ENCODE data around the gene TGFB3. TPM values are rescaled to one million over a fixed set of nuclear protein-coding genes. Genes with fewer than 3 reads are reported as not detected.

Gene TGFB3
- total and polyA plus RNA-seq, 9 of the 15 experiments (the other 6 are each of a cell fraction or from before 2014, with no cell fraction given) = 0.39 to 2.0 (median 1.0) TPM

DNA sequence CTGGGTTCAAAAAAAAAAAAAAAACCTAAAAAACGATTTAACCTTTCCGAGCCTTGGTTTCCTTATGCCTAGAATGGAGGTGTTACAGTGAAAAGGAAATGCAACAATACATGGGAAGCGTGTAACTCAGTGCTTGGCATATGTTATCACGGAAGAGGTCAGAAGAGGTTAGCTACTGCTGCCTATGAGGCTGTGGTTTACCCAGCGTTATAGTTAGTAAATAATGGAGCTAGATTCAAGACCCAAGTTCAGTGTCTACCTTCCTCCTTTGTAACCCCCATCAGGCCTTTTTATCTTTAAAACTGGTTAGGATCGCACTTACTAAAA is 4.6 kb upstream of the TGFB3 start:
- ATAC-seq (no peak), DNase-seq (ENCODE audit: extremely low read depth in 1 of 4, low spot score in 3 of 4) (no peak), FAIRE-seq (no peak)
- POLR2A ChIA-PET = interaction anchor here (0.9 kb wide), 1 partner anchor 238 kb away, joined by 3 read pairs; no protein-coding TSS in a partner anchor
- no peaks in the 10 kb centered on the region for H3K36me3 ChIP-seq (ENCODE audit: control insufficient read depth, insufficient read depth, low read length)
- H3K27me3 ChIP-seq (ENCODE audit: control insufficient read depth in 2 of 2, insufficient read depth in 2 of 2, low read length in 2 of 2) = no peaks in the 10 kb centered on the region
- intact Hi-C loops (cut with micrococcal nuclease) = no loop called here
- CTCF ChIA-PET (ENCODE audit: low intra/inter-chr PET ratio) = no interaction called here
- H3K9me1 ChIP-seq (ENCODE audit: control insufficient read depth, insufficient read depth, low read length) = no peaks in the 10 kb centered on the region
- WGBS (ENCODE audit: insufficient coverage, low coverage, missing lambda C conversion rate) = 21% methylated on average over 6 of the region's 6 CpGs
- BruUV-seq (replicated peaks) = no TSS peak
- H3K9ac ChIP-seq (ENCODE audit: insufficient read depth in 1 of 2, low read depth in 2 of 2, low read length in 2 of 2) = 0 out of 4 replicates have a peak overlapping the region, but pooled peaks of 1 of the 2 experiments have one; percentile 87
- no peaks in the 10 kb centered on the region for H3K9me3 ChIP-seq (replicated peaks; ENCODE audit: control insufficient read depth, insufficient read depth, low read depth, low read length)
- in situ Hi-C loops (cut with MboI) = loop anchor here (10.0 kb wide), 1 partner anchor 412 kb away; the partner anchor contains the start of gene FLVCR2
- peak overlapping the region; percentile 88 for H3K4me3 ChIP-seq
- H3K79me2 ChIP-seq (ENCODE audit: control insufficient read depth, insufficient read depth, low read length) = no peaks in the 10 kb centered on the region
- H3K27ac ChIP-seq (ENCODE audit: extremely low read depth, low read depth, low read length) = no peak overlapping the region
- peak overlapping the region; percentile 83 for H3K4me2 ChIP-seq (ENCODE audit: insufficient read depth, low read length)
- no peaks in the 10 kb centered on the region for H4K20me1 ChIP-seq (replicated peaks; ENCODE audit: control insufficient read depth, insufficient read depth, low read length)
- peak overlapping the region; percentile 88 for H2AFZ ChIP-seq (ENCODE audit: low read depth, low read length)
- H3K4me1 ChIP-seq (replicated peaks in 1 of 2; ENCODE audit: control insufficient read depth in 2 of 2, insufficient read depth in 2 of 2, low read length in 2 of 2) = peaks cover 4 to 13% of the 10 kb centered on the region in 2 experiments; a peak in 4 of 5 replicates
- no peak for TF ChIP-seq TBL1XR1 (IDR thresholded peaks at IDR 0.05; ENCODE audit: low read length in 2 of 2)
- TF ChIP-seq L3MBTL2 (IDR thresholded peaks at IDR 0.05) = no peak
- no peak for TF ChIP-seq ILK (tag; IDR thresholded peaks at IDR 0.05; ENCODE audit: borderline replicate concordance, low read depth)
- TF ChIP-seq, protein P1, sequence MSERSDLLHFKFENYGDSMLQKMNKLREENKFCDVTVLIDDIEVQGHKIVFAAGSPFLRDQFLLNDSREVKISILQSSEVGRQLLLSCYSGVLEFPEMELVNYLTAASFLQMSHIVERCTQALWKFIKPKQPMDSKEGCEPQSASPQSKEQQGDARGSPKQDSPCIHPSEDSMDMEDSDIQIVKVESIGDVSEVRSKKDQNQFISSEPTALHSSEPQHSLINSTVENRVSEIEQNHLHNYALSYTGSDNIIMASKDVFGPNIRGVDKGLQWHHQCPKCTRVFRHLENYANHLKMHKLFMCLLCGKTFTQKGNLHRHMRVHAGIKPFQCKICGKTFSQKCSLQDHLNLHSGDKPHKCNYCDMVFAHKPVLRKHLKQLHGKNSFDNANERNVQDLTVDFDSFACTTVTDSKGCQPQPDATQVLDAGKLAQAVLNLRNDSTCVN (CRISPR knock-in tag; IDR thresholded peaks at IDR 0.05) = no peak
- TF ChIP-seq, protein P2, sequence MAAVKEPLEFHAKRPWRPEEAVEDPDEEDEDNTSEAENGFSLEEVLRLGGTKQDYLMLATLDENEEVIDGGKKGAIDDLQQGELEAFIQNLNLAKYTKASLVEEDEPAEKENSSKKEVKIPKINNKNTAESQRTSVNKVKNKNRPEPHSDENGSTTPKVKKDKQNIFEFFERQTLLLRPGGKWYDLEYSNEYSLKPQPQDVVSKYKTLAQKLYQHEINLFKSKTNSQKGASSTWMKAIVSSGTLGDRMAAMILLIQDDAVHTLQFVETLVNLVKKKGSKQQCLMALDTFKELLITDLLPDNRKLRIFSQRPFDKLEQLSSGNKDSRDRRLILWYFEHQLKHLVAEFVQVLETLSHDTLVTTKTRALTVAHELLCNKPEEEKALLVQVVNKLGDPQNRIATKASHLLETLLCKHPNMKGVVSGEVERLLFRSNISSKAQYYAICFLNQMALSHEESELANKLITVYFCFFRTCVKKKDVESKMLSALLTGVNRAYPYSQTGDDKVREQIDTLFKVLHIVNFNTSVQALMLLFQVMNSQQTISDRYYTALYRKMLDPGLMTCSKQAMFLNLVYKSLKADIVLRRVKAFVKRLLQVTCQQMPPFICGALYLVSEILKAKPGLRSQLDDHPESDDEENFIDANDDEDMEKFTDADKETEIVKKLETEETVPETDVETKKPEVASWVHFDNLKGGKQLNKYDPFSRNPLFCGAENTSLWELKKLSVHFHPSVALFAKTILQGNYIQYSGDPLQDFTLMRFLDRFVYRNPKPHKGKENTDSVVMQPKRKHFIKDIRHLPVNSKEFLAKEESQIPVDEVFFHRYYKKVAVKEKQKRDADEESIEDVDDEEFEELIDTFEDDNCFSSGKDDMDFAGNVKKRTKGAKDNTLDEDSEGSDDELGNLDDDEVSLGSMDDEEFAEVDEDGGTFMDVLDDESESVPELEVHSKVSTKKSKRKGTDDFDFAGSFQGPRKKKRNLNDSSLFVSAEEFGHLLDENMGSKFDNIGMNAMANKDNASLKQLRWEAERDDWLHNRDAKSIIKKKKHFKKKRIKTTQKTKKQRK (IDR thresholded peaks at IDR 0.05; ENCODE audit: borderline replicate concordance, low read depth, low read length) = no peak
- no peak for TF ChIP-seq BCL6 (CRISPR knock-in tag; IDR thresholded peaks at IDR 0.05)
- no peak for TF ChIP-seq ELF1 (tag; IDR thresholded peaks at IDR 0.05)
- no peak for TF ChIP-seq HOXB6 (CRISPR knock-in tag; IDR thresholded peaks at IDR 0.05; ENCODE audit: borderline replicate concordance)
- no peak for TF ChIP-seq HNRNPK (IDR thresholded peaks at IDR 0.05; ENCODE audit: low read depth, low read length, poor library complexity, severe bottlenecking)
- no peak for TF ChIP-seq ZNF589 (CRISPR knock-in tag; IDR thresholded peaks at IDR 0.05; ENCODE audit: low read depth)
- TF ChIP-seq SMAD1 (IDR thresholded peaks at IDR 0.05; ENCODE audit: low read depth, low read length, partially characterized antibody) = no peak
- TF ChIP-seq TEAD1 (CRISPR knock-in tag; IDR thresholded peaks at IDR 0.05) = no peak
- TF ChIP-seq EGR1 (conservative IDR thresholded peaks at IDR 0.05) = no peak
- TF ChIP-seq ETS2 (tag; IDR thresholded peaks at IDR 0.05; ENCODE audit: borderline replicate concordance, poor library complexity, severe bottlenecking) = no peak
- no peak for TF ChIP-seq ZNF766 (CRISPR knock-in tag; conservative IDR thresholded peaks at IDR 0.05)
- TF ChIP-seq JUND (IDR thresholded peaks at IDR 0.05; ENCODE audit: borderline replicate concordance, low read depth, low read length) = no peak
- no peak for TF ChIP-seq JUND (tag; IDR thresholded peaks at IDR 0.05; ENCODE audit: borderline replicate concordance, low read depth, low read length)
- no peak for TF ChIP-seq TCFL5 (CRISPR knock-in tag; conservative IDR thresholded peaks at IDR 0.05)

All from K562 (cell line).